Measurements from ENCODE around the gene PCSK4.

The PCSK4 gene

DNA sequence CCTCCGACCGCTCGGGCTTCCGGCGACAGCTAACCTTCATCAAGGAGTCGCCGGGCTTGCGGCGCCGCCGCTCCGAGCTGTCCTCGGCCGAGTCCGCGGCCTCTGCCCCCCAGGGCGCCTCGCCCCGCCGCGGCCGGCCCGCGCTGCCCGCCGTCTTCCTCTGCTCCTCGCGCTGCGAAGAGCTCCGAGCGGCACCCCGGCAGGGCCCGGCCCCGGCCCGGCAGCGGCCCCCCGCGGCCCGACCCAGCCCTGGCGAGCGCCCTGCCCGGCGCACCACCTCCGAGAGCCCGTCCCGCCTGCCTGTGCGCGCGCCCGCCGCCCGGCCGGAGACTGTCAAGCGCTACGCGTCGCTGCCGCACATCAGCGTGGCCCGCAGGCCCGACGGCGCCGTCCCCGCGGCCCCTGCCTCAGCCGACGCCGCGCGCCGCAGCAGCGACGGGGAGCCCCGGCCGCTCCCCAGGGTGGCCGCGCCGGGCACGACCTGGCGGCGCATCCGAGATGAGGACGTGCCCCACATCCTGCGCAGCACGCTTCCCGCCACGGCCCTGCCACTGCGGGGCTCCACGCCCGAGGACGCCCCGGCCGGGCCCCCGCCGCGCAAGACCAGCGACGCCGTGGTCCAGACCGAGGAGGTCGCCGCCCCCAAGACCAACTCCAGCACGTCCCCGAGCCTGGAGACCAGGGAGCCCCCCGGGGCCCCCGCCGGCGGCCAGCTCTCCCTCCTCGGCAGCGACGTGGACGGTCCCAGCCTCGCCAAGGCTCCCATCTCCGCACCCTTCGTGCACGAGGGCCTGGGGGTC lies 20.7 kb downstream of the PCSK4 start:
- DNase-seq, result no peak

DNA sequence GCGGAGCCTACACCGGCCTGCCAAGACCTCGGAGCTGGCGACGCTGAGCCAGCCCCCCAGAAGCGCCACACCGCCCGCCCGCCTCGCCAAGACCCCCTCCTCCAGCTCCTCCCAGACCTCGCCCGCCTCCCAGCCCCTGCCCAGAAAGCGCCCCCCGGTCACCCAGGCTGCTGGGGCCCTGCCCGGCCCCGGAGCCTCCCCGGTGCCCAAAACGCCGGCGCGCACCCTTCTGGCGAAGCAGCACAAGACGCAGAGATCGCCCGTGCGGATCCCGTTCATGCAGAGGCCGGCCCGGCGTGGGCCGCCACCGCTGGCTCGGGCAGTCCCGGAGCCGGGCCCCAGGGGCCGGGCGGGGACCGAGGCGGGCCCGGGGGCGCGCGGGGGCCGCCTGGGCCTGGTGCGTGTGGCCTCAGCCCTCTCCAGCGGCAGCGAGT lies 21.3 kb downstream of the PCSK4 start:
- DNase-seq, result no peak

GRCh38 chr19:1468274-1468820 lies 21.8 kb downstream of the PCSK4 start:
- no peak for DNase-seq

- DNase-seq, result no peak
These were observed 22.5 kb downstream of the PCSK4 start for GRCh38 chr19:1467490-1468273.

DNA sequence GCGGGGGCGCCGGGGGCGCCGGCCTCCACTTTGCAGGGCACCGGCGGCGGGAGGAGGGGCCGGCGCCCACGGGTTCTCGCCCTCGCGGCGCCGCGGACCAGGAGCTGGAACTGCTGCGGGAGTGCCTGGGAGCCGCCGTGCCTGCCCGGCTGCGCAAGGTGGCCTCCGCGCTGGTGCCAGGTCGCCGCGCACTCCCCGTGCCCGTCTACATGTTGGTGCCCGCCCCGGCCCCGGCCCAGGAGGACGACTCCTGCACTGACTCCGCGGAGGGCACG lies 23.0 kb downstream of the PCSK4 start:
- no peak for DNase-seq

DNA sequence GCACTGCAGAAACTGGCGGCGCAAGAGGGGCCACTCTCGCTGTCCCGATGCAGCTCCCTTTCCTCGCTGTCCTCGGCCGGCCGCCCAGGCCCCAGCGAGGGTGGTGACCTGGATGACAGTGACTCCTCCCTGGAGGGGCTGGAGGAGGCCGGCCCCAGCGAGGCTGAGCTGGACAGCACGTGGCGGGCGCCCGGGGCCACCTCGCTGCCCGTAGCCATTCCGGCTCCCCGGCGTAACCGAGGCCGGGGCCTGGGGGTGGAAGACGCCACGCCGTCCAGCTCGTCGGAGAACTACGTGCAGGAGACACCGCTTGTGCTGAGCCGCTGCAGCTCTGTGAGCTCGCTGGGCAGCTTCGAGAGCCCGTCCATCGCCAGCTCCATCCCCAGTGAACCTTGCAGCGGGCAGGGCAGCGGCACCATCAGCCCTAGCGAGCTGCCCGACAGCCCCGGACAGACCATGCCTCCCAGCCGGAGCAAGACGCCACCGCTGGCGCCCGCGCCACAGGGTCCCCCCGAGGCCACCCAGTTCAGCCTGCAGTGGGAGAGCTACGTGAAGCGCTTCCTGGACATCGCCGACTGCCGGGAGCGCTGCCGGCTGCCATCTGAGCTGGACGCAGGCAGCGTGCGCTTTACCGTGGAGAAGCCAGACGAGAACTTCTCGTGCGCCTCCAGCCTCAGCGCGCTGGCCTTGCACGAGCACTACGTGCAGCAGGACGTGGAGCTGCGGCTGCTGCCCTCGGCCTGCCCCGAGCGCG lies 23.5 kb downstream of the PCSK4 start:
- no peak for DNase-seq

DNA sequence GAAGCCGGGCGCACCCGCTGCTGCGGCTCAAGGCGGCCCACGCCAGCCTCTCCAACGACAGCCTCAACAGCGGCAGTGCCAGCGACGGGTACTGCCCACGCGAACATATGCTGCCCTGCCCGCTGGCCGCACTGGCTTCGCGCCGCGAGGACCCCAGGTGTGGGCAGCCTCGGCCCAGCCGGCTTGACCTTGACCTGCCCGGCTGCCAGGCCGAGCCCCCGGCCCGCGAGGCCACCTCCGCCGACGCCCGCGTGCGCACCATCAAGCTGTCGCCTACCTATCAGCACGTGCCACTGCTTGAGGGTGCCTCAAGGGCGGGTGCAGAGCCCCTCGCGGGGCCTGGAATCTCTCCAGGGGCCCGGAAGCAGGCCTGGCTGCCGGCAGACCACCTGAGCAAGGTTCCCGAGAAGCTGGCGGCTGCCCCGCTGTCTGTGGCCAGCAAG lies 24.1 kb downstream of the PCSK4 start:
- DNase-seq, result no peak

DNA sequence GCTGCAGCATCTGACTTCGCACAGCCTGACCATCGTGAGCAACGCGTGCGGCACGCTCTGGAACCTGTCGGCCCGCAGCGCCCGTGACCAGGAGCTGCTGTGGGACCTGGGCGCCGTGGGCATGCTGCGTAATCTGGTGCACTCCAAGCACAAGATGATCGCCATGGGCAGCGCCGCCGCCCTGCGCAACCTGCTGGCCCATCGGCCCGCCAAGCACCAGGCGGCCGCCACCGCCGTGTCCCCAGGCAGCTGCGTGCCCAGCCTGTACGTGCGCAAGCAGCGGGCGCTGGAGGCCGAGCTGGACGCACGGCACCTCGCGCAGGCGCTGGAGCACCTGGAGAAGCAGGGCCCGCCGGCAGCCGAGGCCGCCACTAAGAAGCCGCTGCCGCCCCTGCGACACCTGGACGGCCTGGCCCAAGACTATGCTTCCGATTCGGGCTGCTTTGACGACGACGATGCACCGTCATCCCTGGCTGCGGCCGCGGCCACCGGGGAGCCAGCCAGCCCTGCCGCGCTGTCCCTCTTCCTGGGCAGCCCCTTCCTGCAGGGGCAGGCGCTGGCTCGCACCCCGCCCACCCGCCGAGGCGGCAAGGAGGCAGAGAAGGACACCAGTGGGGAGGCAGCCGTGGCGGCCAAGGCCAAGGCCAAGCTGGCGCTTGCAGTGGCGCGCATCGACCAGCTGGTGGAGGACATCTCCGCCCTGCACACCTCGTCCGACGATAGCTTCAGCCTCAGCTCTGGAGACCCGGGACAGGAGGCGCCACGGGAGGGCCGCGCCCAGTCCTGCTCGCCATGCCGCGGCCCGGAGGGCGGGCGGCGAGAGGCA lies 24.7 kb downstream of the PCSK4 start:
- no peak for DNase-seq

DNA sequence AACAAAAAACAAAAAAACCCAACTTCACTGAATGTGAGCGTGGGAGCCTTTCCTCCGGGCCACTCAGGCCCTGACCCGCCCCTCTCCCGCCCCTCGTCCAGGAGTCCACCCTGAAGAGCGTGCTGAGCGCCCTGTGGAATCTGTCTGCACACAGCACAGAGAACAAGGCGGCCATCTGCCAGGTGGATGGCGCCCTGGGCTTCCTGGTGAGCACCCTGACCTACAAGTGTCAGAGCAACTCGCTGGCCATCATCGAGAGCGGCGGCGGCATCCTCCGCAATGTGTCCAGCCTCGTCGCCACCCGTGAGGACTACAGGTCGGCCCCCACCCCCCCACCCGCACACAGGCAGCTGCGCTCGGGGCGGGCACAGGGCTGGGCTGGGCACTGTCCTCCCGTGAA lies 28.3 kb downstream of the PCSK4 start:
- no peak for DNase-seq

GRCh38 chr19:1460033-1460995 lies 29.8 kb downstream of the PCSK4 start:
- DNase-seq, result no peak

DNA sequence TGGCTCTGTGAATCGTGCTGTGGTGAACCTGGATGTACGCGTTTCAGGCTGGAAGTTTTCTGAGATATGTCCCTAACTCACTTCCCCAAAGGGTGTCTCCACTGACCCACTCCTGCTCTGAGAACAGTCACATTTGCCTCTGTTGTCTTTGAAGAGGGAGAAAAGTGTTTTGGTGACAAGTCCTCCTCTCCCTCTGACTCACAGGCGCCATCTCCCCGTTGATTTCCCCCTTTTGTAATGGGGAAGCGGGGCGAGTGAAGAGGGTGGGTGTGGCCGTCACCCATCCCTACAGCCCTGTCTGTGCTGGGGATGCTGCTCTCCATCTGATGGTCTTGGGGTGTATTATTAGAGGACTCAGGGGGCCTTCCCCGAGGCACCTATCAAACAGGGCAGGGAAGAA lies 30.7 kb downstream of the PCSK4 start:
- no peak for DNase-seq

GRCh38 chr19:1457892-1458291 lies 32.3 kb downstream of the PCSK4 start:
- no peak for DNase-seq

DNA sequence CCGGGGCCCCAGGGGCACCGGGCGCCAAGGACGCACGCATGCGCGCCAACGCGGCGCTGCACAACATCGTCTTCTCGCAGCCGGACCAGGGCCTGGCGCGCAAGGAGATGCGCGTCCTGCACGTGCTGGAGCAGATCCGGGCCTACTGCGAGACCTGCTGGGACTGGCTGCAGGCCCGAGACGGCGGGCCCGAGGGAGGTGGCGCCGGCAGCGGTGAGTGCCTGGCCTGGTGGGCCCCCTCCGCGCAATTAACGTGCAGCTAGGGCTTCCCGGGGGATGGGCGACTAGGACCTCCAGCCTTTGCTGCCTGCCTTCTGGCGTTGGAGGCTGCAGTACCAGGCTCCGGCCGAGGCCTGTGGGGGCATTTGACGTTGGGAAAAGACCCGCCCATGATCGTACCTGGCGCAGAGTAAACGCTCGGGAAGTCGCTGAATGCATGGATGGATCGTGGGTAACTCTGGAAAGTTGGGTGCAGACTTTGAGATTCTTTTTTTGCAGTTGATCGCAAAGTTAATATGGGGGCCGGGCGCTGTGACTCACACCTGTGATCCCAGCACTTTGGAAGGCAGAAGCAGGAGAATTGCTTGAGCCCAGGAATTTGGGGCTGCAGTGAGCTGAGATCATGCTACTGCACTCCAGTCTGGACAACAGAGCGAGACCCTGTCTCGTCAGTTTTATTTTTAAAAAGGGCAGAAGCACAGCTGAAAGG lies 33.0 kb downstream of the PCSK4 start:
- DNase-seq, result no peak

- no peak for DNase-seq
These were observed 33.8 kb downstream of the PCSK4 start for GRCh38 chr19:1456121-1456900.

DNA sequence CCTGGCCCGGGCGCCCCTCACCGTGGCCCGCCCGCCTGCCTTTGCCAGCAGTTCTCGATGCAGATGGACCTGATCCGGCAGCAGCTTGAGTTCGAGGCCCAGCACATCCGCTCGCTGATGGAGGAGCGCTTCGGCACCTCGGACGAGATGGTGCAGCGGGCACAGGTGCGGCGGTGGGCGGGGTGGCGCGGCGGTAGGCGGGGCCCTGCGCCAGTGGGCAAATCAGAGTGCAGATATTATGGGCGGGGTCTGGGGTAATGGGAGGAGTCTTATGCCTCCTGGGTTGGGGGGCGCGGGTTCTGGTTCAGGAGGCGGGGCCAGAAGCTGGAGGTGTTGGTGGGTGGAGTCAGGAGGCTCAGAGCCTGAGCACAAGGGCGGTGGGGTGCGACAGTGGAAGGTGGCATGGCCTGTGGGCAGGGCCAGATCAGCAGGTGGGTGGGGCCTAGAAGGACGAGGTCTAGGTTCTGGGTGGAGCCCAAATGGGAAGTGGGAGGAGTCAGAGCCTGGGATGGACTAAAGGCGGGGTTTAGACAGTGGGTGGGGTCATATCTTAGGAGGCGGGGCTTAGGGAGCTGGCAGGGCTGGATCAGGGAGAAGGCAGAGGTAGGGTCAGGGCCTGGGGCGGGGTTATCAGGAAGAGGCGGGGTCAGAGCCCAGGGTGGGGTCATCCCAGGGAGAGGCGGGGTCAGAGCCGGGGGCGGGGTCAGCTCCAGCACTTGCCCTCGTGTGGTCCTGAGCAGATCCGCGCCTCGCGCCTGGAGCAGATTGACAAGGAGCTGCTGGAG lies 34.6 kb downstream of the PCSK4 start:
- DNase-seq, result no peak

DNA sequence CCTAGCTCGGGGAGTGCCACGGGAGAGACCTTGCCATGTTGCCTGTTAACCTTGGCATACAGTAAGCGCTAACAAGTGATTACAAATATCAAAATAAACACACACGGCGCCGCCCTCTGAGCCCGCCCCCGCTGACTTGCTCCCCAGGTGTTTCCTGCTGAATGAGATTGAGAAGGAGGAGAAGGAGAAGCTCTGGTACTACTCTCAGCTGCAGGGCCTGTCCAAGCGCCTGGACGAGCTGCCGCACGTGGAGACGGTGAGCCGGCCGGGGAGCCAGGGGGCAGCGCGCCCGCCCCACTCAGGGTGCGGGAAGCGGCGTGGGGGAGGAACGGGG lies 35.2 kb downstream of the PCSK4 start:
- no peak for DNase-seq

DNA sequence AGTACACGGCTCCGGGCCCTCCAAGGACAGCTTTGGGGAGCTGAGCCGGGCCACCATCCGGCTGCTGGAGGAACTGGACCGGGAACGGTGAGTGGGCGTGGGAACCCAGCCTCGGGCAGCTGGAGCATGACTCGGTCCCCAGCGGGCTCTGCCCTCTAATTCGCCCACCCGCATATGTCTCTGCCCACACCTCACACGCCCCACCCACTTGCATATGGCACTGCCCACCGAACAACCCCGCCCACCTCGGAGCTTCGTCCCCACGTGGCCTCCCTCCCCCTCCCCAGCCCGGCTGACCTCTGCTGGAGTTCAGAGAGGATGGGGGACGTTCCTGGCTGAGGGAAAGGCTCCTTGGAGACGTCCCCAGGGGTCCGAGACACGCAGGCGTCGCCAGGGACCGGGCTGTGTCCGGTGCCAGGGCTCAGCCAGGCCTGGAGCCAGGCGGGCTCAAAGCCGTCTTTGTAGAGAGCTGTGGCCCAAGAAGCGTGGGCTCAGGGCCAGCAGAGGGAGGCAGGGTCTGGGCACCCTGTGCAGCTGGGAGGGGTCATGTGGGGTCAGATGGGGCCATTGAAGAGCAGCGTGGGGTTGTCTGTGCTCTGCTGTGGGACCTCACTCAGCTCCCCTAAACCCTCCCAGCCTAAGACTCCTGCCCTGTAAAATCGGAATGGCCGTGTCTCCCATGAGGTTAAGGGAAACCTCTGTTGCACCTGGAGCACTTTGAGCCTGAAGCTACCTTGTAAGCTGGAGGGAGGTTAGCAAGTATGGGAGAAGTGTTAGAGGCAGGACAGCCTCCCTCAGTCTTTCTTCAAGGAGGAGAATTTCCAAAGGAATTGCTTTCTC lies 36.4 kb downstream of the PCSK4 start:
- no peak for DNase-seq

All from NCI-H748 treated with DMSO at 0.1 percent for 48 hours (cell line).